Urothelium cell line (cell line): ENCODE measurements around the gene PLEKHA7.

ENCODE experiments used
- DNase-seq: peaks from one replicate; pipeline ENCODE4 v3.0.0; 2011; ENCODE audit warnings: low spot score, mixed read lengths
- FAIRE-seq: peaks from 2 replicates; lab custom pipeline; 2011; peaks lifted over from hg19 to GRCh38; lab: Jason Lieb, UNC

PLEKHA7 gene

DNA sequence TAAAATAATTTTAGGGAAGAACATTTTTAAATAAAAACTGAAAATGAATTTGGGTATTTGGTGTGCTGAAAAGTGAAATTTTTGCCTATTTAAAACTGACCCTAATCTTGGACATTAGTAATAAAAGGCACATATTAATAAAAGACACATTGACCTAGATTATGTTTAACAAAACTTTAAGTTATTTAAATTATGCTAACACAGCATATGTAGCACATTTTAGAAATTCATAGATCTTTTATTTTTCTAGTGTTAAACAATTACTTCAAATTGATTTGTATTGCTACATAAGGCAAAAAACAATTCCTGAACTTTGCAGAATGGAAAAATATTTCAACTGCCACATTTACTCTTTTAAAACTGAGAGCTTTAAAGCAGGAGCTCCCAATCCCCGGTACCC lies 265.1 kb downstream of the PLEKHA7 start:
- FAIRE-seq: no peak
- DNase-seq: no peak

DNA sequence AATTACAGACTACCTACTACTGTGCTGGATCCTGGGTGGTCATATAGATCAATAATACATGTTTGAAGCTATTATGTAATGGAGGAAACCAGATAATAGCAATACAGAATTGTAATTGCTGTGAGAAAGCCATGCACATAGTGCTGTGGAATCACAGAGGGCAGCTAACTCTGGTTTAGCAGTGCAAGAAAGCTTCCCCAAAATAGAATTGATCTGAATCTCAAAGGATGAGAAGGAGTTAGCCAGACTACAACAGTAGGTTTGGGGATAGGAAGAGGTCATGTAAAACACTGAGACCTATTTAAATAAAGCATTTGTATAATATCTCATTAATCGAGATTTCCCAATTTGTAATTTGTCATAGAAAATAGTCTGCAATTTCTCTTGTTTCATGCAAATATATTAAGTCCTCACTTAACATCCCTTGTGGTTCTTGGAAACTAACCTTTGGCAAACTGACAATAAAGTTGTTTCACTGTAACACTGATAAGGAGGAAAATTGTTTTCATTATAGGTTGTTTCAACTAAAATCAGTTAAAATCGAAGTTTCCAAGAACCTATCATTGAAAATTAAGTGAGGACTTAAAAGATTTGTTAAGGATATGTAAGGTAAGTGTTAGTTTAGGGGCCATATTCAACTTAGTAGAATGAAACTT lies 268.1 kb downstream of the PLEKHA7 start:
- no peak for FAIRE-seq
- DNase-seq: no peak

- DNase-seq (no peak), FAIRE-seq (no peak)
Measured at GRCh38 chr11:16744128-16744725, 270.0 kb downstream of the PLEKHA7 start.

- DNase-seq: no peak
- no peak for FAIRE-seq
Measured at GRCh38 chr11:16743478-16743877, 270.7 kb downstream of the PLEKHA7 start.

GRCh38 chr11:16741473-16741872 lies 272.7 kb downstream of the PLEKHA7 start:
- DNase-seq (no peak), FAIRE-seq (no peak)

DNA sequence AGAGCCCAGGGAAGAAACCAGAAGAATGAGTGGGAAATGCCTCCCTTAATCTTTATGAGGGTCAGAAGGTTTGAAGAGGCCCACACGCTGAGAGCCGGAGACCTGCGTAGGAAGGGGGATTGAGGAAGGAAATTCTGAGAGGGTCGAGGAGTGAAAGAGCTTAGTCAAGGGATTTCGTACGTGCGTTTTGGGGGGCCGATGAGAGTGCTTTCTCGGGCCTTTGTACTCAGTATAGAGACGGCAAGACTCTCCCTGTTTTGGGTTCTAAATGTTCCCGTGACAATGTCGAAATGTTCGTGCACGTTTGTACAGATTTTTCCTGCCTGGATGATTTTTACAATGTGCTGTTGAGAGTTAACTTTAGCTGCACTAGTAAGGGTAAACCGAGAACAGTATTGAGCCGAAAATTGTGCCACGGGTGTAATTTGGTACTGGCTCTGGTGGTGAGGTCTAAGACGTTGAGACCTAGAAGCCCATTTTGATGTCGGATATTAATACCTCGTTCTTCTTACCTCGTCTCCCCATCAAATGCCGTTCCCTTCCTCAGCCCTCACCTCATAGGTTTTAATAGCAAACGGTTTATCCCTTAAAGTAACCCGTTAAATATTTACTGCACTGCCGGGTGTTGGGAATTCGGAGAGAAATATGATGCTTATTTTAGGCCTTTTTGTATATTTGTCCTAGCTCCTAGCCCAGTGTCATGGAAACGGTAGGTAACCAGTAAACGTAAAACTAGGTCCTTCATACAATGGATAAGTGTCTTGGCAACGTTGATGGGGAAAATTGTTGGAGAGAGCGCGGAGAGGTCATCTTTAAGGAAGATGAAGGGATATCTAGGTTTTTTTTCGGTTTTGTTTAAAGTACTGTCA lies 275.0 kb downstream of the PLEKHA7 start:
- DNase-seq (peak; percentile 6), FAIRE-seq (no peak)

DNA sequence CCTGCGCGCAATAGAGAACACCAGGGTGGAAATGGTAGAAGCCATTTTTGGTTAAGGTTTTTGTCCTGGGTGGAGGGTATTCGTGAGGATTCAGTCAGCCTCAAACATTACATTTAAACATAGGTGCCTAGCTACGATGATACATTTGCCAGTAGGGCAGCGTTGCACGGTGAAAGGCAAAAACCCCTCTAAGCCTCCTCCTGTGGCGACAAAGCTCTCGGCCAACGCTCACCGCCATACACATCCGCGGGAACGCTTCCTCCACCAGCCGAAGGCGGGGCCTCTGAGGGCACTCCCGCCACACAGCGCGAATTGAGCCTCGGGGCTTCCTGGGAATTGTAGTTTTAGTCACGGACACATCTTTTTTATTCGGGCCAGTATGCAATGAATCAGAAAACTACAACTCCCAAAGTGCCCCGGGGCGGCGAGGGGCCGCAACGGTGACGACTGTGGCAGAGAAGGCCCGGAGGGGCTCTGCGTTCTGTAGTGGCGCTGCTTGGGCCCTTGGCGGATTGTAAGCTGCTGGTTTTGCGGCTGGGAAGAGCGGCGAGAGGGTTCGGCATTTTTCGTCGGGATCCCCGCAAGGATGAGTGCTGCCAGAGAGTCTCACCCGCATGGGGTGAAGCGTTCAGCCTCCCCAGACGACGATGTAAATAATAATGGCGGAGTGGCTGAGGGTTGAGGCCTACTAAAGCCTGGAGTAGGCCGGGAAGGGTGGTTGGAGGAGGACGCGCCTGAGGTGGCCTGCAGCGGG lies 275.8 kb downstream of the PLEKHA7 start, which contains the start of gene C11orf58:
TSS of gene C11orf58 (plus strand) at position 455 of the 754 bp plus-strand sequence. CDS start at position 587, 132 bp downstream.
- DNase-seq (peak; percentile 93), FAIRE-seq (no peak)

- DNase-seq (peak; percentile 21), FAIRE-seq (no peak)
Measured at GRCh38 chr11:16737818-16738192, 276.4 kb downstream of the PLEKHA7 start.
